Measurements from ENCODE around the gene CREB3L2.
"Not testable (repeated sequence)": the region's sequence is repeated elsewhere in the genome, so short reads cannot be mapped to it uniquely, and the experiment has no call there.

Gene CREB3L2

GRCh38 chr7:137832382-137832781, 169.5 kb downstream of the CREB3L2 start (continued):
- TF ChIP-seq ZSCAN4 (tag by site-specific recombination; IDR thresholded peaks at IDR 0.05) (no peak), ZNF837 (tag by site-specific recombination; IDR thresholded peaks at IDR 0.05) (no peak), RBAK (tag by site-specific recombination; IDR thresholded peaks at IDR 0.05) (no peak), MZF1 (tag by site-specific recombination; IDR thresholded peaks at IDR 0.05; ENCODE audit: borderline replicate concordance) (no peak), ZFHX2 (tag by site-specific recombination; conservative IDR thresholded peaks at IDR 0.05) (no peak), KLF17 (tag by site-specific recombination; IDR thresholded peaks at IDR 0.05) (no peak), ZNF600 (tag by site-specific recombination; IDR thresholded peaks at IDR 0.05) (no peak)

GRCh38 chr7:137831555-137831954, 170.3 kb downstream of the CREB3L2 start:
- POLR2A ChIA-PET; H3K9me3 ChIP-seq (ENCODE audit: control insufficient read depth, insufficient read depth, low read depth, low read length): not testable (repeated sequence)
- CTCF ChIA-PET: interaction anchor here (0.6 kb wide), 1 partner anchor 20 kb away, joined by 3 read pairs; no protein-coding TSS in a partner anchor

GRCh38 chr7:137829337-137829992, 172.4 kb downstream of the CREB3L2 start:
- Histone ChIP-seq H3K36me3 (ENCODE audit: control insufficient read depth in 2 of 2, insufficient read depth in 1 of 2, low read length in 2 of 2) (no peaks in the 10 kb centered on the region), H3K4me1 (ENCODE audit: control insufficient read depth, insufficient read depth, low read length) (no peaks in the 10 kb centered on the region), H3K4me3 (ENCODE audit: low read depth, low read length) (no peak overlapping the region), H3K27ac (ENCODE audit: extremely low read depth, low read depth, low read length) (no peak overlapping the region), H3K9me3 (ENCODE audit: control insufficient read depth, insufficient read depth, low read depth, low read length) (no peaks in the 10 kb centered on the region)
- CTCF ChIA-PET: no interaction called here
- POLR2A ChIA-PET: no interaction called here
- TF ChIP-seq ZNF37A (tag by site-specific recombination; IDR thresholded peaks at IDR 0.05): no peak

More at GRCh38 chr7:137831555-137831954, 170.3 kb downstream of the CREB3L2 start:
- not testable (repeated sequence) for H3K4me3 ChIP-seq (ENCODE audit: low read depth, low read length); H3K4me1 ChIP-seq (ENCODE audit: control insufficient read depth, insufficient read depth, low read length); H3K27ac ChIP-seq (ENCODE audit: extremely low read depth, low read depth, low read length); H3K36me3 ChIP-seq (ENCODE audit: control insufficient read depth in 2 of 2, insufficient read depth in 1 of 2, low read length in 2 of 2)

GRCh38 chr7:137828456-137828855, 173.4 kb downstream of the CREB3L2 start:
- H3K4me1 ChIP-seq (ENCODE audit: control insufficient read depth, insufficient read depth, low read length): no peaks in the 10 kb centered on the region
- H3K36me3 ChIP-seq (ENCODE audit: control insufficient read depth in 2 of 2, insufficient read depth in 1 of 2, low read length in 2 of 2): no peaks in the 10 kb centered on the region
- H3K9me3 ChIP-seq (ENCODE audit: control insufficient read depth, insufficient read depth, low read depth, low read length): no peaks in the 10 kb centered on the region
- POLR2A ChIA-PET: no interaction called here
- no peak overlapping the region for H3K4me3 ChIP-seq (ENCODE audit: low read depth, low read length)
- CTCF ChIA-PET: no interaction called here
- H3K27ac ChIP-seq (ENCODE audit: extremely low read depth, low read depth, low read length): no peak overlapping the region
- TF ChIP-seq ZNF629 (tag by site-specific recombination; IDR thresholded peaks at IDR 0.05) (no peak), ZBTB20 (tag by site-specific recombination; IDR thresholded peaks at IDR 0.05) (no peak), ZSCAN30 (tag by site-specific recombination; IDR thresholded peaks at IDR 0.05) (no peak), ZBTB8A (tag by site-specific recombination; IDR thresholded peaks at IDR 0.05) (no peak), ZNF658 (tag by site-specific recombination; IDR thresholded peaks at IDR 0.05) (no peak), ZNF704 (tag by site-specific recombination; IDR thresholded peaks at IDR 0.05) (no peak), ZNF48 (tag by site-specific recombination; IDR thresholded peaks at IDR 0.05) (no peak), ZNF473 (tag by site-specific recombination; IDR thresholded peaks at IDR 0.05) (no peak), ZNF664 (tag by site-specific recombination; IDR thresholded peaks at IDR 0.05) (no peak), ZNF37A (tag by site-specific recombination; IDR thresholded peaks at IDR 0.05) (no peak), ZNF292 (tag by site-specific recombination; IDR thresholded peaks at IDR 0.05; ENCODE audit: borderline replicate concordance, low read depth) (no peak), ZNF639 (tag by site-specific recombination; IDR thresholded peaks at IDR 0.05) (no peak), ZNF626 (tag by site-specific recombination; IDR thresholded peaks at IDR 0.05) (no peak), ZNF223 (tag by site-specific recombination; IDR thresholded peaks at IDR 0.05) (no peak), ZNF266 (tag by site-specific recombination; IDR thresholded peaks at IDR 0.05; ENCODE audit: low read depth) (no peak), ZNF449 (tag by site-specific recombination; IDR thresholded peaks at IDR 0.05) (no peak), HOXD13 (CRISPR knock-in tag; IDR thresholded peaks at IDR 0.05; ENCODE audit: borderline replicate concordance) (no peak), ZNF10 (tag by site-specific recombination; IDR thresholded peaks at IDR 0.05) (no peak), OVOL3 (tag by site-specific recombination; IDR thresholded peaks at IDR 0.05) (no peak)
